IMR-90 (cell line): Measurements from ENCODE around the gene MRPL45. TPM values are rescaled to one million over a fixed set of nuclear protein-coding genes. Genes with fewer than 3 reads are reported as not detected.
A peak's percentile ranks its signal among the peaks of the same experiment; 100 is the strongest.

Source experiments
- ATAC-seq: fragments of 200-7000 bp; cut with Tn5 transposase; 2 replicates; pipeline ENCODE4 v1.9.1; 2020; ENCODE audit warnings: low read depth, mild to moderate bottlenecking, moderate library complexity
- BruUV-seq: library from RNA; stranded (reverse); fragments of 400-500 nt; replicated peaks from 2 replicates; lab custom pipeline; 2021; lab: Mats Ljungman, UMichigan
- CTCF ChIA-PET: fragments of 300-600 bp; formaldehyde crosslinking; extraction: SDS; loops from one replicate; lab custom pipeline; 2021; ENCODE audit warnings: antibody characterized with exemption; lab: Yijun Ruan, JAX
- POLR2A ChIA-PET: fragments of 300-600 bp; sonication (Branson Sonifier 250); formaldehyde crosslinking; loops from one replicate; lab custom pipeline; 2022; ENCODE audit warnings: antibody characterized with exemption; ENCODE audit not compliant: unreplicated experiment; lab: Charles Lee
- DNase-seq: peaks from one replicate; pipeline ENCODE4 v3.0.0; 2013
- H2AFZ ChIP-seq: replicated peaks from 2 replicates; pipeline ENCODE3; 2013; ENCODE audit warnings: low read length, mild to moderate bottlenecking; ENCODE audit not compliant: poor library complexity
- H2AK5ac ChIP-seq: 2 replicates; pipeline ENCODE4 v1.6.1; 2013; ENCODE audit warnings: low read depth, low read length, inconsistent platforms
- H2AK9ac ChIP-seq: replicated peaks from 2 replicates; pipeline ENCODE3; 2013; ENCODE audit warnings: mild to moderate bottlenecking, low read depth, low read length, moderate library complexity; ENCODE audit not compliant: poor library complexity
- H2BK120ac ChIP-seq: 2 replicates; pipeline ENCODE4 v1.6.1; 2013; ENCODE audit warnings: low read depth, low read length, inconsistent platforms
- H2BK15ac ChIP-seq: 3 replicates; pipeline ENCODE4 v1.6.1; 2013; ENCODE audit warnings: low read depth, low read length, inconsistent platforms
- H2BK20ac ChIP-seq: 2 replicates; pipeline ENCODE4 v1.6.1; 2013; ENCODE audit warnings: low read depth, mild to moderate bottlenecking, inconsistent platforms, low read length, moderate library complexity
- H2BK5ac ChIP-seq: 2 replicates; pipeline ENCODE4 v1.6.1; 2013; ENCODE audit warnings: mild to moderate bottlenecking, low read depth, low read length, inconsistent platforms; ENCODE audit not compliant: poor library complexity, severe bottlenecking
- H3K14ac ChIP-seq: replicated peaks from 2 replicates; pipeline ENCODE4 v1.6.1; 2013; ENCODE audit warnings: low read depth, low read length, inconsistent platforms
- H3K18ac ChIP-seq: 2 replicates; pipeline ENCODE4 v1.6.1; 2013; ENCODE audit warnings: low read depth, low read length, control low read depth
- H3K23ac ChIP-seq: 2 replicates; pipeline ENCODE4 v1.6.1; 2013; ENCODE audit warnings: low read depth, low read length, inconsistent platforms
- H3K27ac ChIP-seq: 2 replicates; pipeline ENCODE4 v1.5.1; 2013; ENCODE audit warnings: mild to moderate bottlenecking, control low read depth, low read length; ENCODE audit not compliant: insufficient read depth
- H3K27me3 ChIP-seq: 2 replicates; pipeline ENCODE4 v1.6.1; 2013; ENCODE audit warnings: low read length; ENCODE audit not compliant: control insufficient read depth, insufficient read depth
- H3K36me3 ChIP-seq: 2 replicates; pipeline ENCODE4 v1.6.1; 2013; ENCODE audit warnings: low read length, mixed read lengths; ENCODE audit not compliant: control insufficient read depth, insufficient read depth
- H3K4ac ChIP-seq: 2 replicates; pipeline ENCODE4 v1.6.1; 2013; ENCODE audit warnings: low read depth, low read length, inconsistent platforms
- H3K4me1 ChIP-seq: 2 replicates; pipeline ENCODE4 v1.6.1; 2013; ENCODE audit warnings: low read length, mixed read lengths; ENCODE audit not compliant: control insufficient read depth, insufficient read depth
- H3K4me2 ChIP-seq: 2 replicates; pipeline ENCODE4 v1.6.1; 2013; ENCODE audit warnings: low read depth, mild to moderate bottlenecking, control low read depth, low read length, moderate library complexity
- H3K4me3 ChIP-seq: 2 replicates; pipeline ENCODE4 v1.5.1; 2013; ENCODE audit warnings: low read depth, mild to moderate bottlenecking, control low read depth, low read length, moderate library complexity; ENCODE audit not compliant: insufficient read depth
- H3K56ac ChIP-seq: 2 replicates; pipeline ENCODE4 v1.6.1; 2013; ENCODE audit warnings: low read length, inconsistent platforms; ENCODE audit not compliant: insufficient read depth; ENCODE audit errors: extremely low read depth
- H3K79me1 ChIP-seq, 2 experiments: 2 replicates each; pipeline ENCODE4 v1.6.1; 2013; ENCODE audit warnings: low read length in 2 of 2, inconsistent platforms in 1 of 2, low read depth in 1 of 2
- H3K9ac ChIP-seq: 2 replicates; pipeline ENCODE4 v1.6.1; 2013; ENCODE audit warnings: low read depth, low read length, control low read depth
- H3K9me1 ChIP-seq: 2 replicates; pipeline ENCODE4 v1.6.1; 2013; ENCODE audit warnings: low read length, inconsistent platforms; ENCODE audit not compliant: insufficient read depth
- H3K9me3 ChIP-seq: 2 replicates; pipeline ENCODE4 v1.6.1; 2013; ENCODE audit warnings: low read length; ENCODE audit not compliant: control insufficient read depth, insufficient read depth
- H4K20me1 ChIP-seq: 2 replicates; pipeline ENCODE4 v1.6.1; 2013; ENCODE audit warnings: low read length, inconsistent platforms; ENCODE audit not compliant: insufficient read depth
- H4K5ac ChIP-seq: 2 replicates; pipeline ENCODE4 v1.6.1; 2013; ENCODE audit warnings: mild to moderate bottlenecking, low read depth, low read length, control low read depth
- H4K8ac ChIP-seq, 2 experiments: 2 replicates each; pipeline ENCODE4 v1.6.1; 2013; ENCODE audit warnings: low read depth in 2 of 2, low read length in 2 of 2, control low read depth in 1 of 2, inconsistent platforms in 1 of 2
- H4K91ac ChIP-seq: 2 replicates; pipeline ENCODE4 v1.6.1; 2013; ENCODE audit warnings: low read depth, low read length, inconsistent platforms; ENCODE audit not compliant: insufficient read depth
- BHLHE40 ChIP-seq: fragments of 150-350 bp; IDR thresholded peaks from 2 replicates; pipeline ENCODE4 v1.6.1; 2016; ENCODE audit warnings: mild to moderate bottlenecking, low read depth, low read length
- CEBPB ChIP-seq: IDR thresholded peaks from 2 replicates; pipeline ENCODE4 v1.6.1; 2012; ENCODE audit warnings: low read depth, low read length, improper control_type of control experiment
- CTCF ChIP-seq: conservative IDR thresholded peaks from 2 replicates; pipeline ENCODE4 v1.5.1; 2012; ENCODE audit warnings: mild to moderate bottlenecking, low read depth, low read length, improper control_type of control experiment
- ELK1 ChIP-seq: fragments of 150-350 bp; IDR thresholded peaks from 2 replicates; pipeline ENCODE4 v1.6.1; 2016; ENCODE audit warnings: low read depth, mild to moderate bottlenecking, low read length, moderate library complexity, borderline replicate concordance
- FOS ChIP-seq: fragments of 150-350 bp; IDR thresholded peaks from 2 replicates; pipeline ENCODE4 v1.6.1; 2016; ENCODE audit warnings: low read depth, low read length
- MAZ ChIP-seq: IDR thresholded peaks from 2 replicates; pipeline ENCODE4 v1.6.1; 2012; ENCODE audit warnings: low read depth, mild to moderate bottlenecking, low read length, improper control_type of control experiment, moderate library complexity, borderline replicate concordance
- MXI1 ChIP-seq: IDR thresholded peaks from 2 replicates; pipeline ENCODE4 v1.6.1; 2012; ENCODE audit warnings: low read depth, mild to moderate bottlenecking, low read length, moderate library complexity, borderline replicate concordance
- NFE2L2 ChIP-seq: fragments of 150-350 bp; IDR thresholded peaks from 2 replicates; pipeline ENCODE4 v1.6.1; 2016; ENCODE audit warnings: low read depth, mild to moderate bottlenecking, low read length
- POLR2A ChIP-seq: IDR thresholded peaks from 2 replicates; pipeline ENCODE4 v1.6.1; 2012; ENCODE audit warnings: mild to moderate bottlenecking, low read depth, low read length
- RAD21 ChIP-seq: IDR thresholded peaks from 2 replicates; pipeline ENCODE4 v1.6.1; 2012; ENCODE audit warnings: low read length, improper control_type of control experiment
- RFX5 ChIP-seq: IDR thresholded peaks from 2 replicates; pipeline ENCODE4 v1.8.0; 2012; ENCODE audit warnings: low read depth, mild to moderate bottlenecking, low read length, moderate library complexity
- SMC3 ChIP-seq: fragments of 150-350 bp; IDR thresholded peaks from 2 replicates; pipeline ENCODE4 v1.6.1; 2016; ENCODE audit warnings: low read depth, mild to moderate bottlenecking, antibody characterized with exemption, low read length, moderate library complexity
- WGBS, 2 experiments: methylation state at CpG; one replicate each; pipeline versions ENCODE4 v1.1.5 to v1.1.7; 2013; ENCODE audit warnings: missing lambda C conversion rate in 2 of 2; ENCODE audit not compliant: insufficient read length in 1 of 2; ENCODE audit errors: extremely low coverage in 2 of 2; 5-methylcytosine and 5-hydroxymethylcytosine counted together
- dilution Hi-C: fragments of 300-500 bp; cut with HindIII; formaldehyde crosslinking; loops from one replicate; pipeline ENCODE4 v1.14.3; 2018; ENCODE audit warnings: low sequenced_read_pairs; ENCODE audit not compliant: unreplicated experiment
- in situ Hi-C: fragments of 300-500 bp; cut with MboI; formaldehyde crosslinking; loops from 3 replicates; pipeline ENCODE4 v1.14.3; 2019; ENCODE audit warnings: low sequenced_read_pairs, inconsistent platforms, mixed read lengths
- intact Hi-C: fragments of 100-400 bp; cut with micrococcal nuclease; formaldehyde crosslinking; loops from 2 replicates; pipeline ENCODE4 v1.10.0; 2022
- polyA plus RNA-seq, 3 experiments: library from polyadenylated mRNA; depleted of rRNA; stranded (reverse); fragments of >200 nt; gene quantifications; 2 replicates each; pipeline ENCODE4 v1.2.3, GENCODE V29; 2012; ENCODE audit warnings: low replicate concordance in 1 of 3
- total RNA-seq: library from RNA; depleted of rRNA; stranded (reverse); fragments of >200 nt; gene quantifications from 2 replicates; pipeline ENCODE4 v1.2.3, GENCODE V29; 2012

MRPL45 gene
- total and polyA plus RNA-seq, 2 of the 4 experiments (the other 2 are of a cell fraction), result 39.6 to 46.8 TPM

- H2BK120ac ChIP-seq, result no peak overlapping the region
- no peak overlapping the region for H3K9ac ChIP-seq
- H2BK20ac ChIP-seq, result no peak overlapping the region
- H4K20me1 ChIP-seq, result no peaks in the 10 kb centered on the region
- H3K4me1 ChIP-seq, result peaks cover 7% of the 10 kb centered on the region
- ChIA-PET CTCF (no interaction called here), POLR2A (no interaction called here)
- H3K18ac ChIP-seq, result no peak overlapping the region
- TF ChIP-seq CTCF (no peak), BHLHE40 (no peak), POLR2A (no peak), RAD21 (no peak), RFX5 (no peak), ELK1 (no peak), MAZ (no peak), MXI1 (no peak), SMC3 (no peak), CEBPB (no peak), NFE2L2 (no peak), FOS (no peak)
- no peaks in the 10 kb centered on the region for H3K9me1 ChIP-seq
- no peak overlapping the region for H4K5ac ChIP-seq
- H2AK5ac ChIP-seq, result no peak overlapping the region
- WGBS, 2 experiments, result 75% methylated on average over 1 of the region's 1 CpG; no CpG with 5 or more reads in 1 of the 2 experiments
- H2BK15ac ChIP-seq, result no peak overlapping the region
- H3K14ac ChIP-seq, result no peak overlapping the region
- H2AK9ac ChIP-seq, result no peak overlapping the region
- no peak overlapping the region for H3K4ac ChIP-seq
- BruUV-seq, result no TSS peak
- no peaks in the 10 kb centered on the region for H3K9me3 ChIP-seq
- H3K27me3 ChIP-seq, result peaks cover 36% of the 10 kb centered on the region
- no peak overlapping the region for H2BK5ac ChIP-seq
- dilution Hi-C loops, result no loop called here
- H3K79me1 ChIP-seq, result no peaks in the 10 kb centered on the region
- no peak overlapping the region for H4K8ac ChIP-seq
- intact Hi-C loops, result no loop called here
- in situ Hi-C loops, result no loop called here
- no peak overlapping the region for H3K56ac ChIP-seq
- peaks cover 2% of the 10 kb centered on the region; the same call in 1 of the 2 replicates for H3K36me3 ChIP-seq
- no peak overlapping the region for H3K4me2 ChIP-seq
- H3K23ac ChIP-seq, result no peak overlapping the region
- ATAC-seq (peak; percentile 8; the same call in 1 of the 2 replicates), DNase-seq (no peak)
- H4K91ac ChIP-seq, result no peak overlapping the region
- H3K4me3 ChIP-seq, result no peak overlapping the region
- no peak overlapping the region for H3K27ac ChIP-seq
- H2AFZ ChIP-seq, result no peak overlapping the region
Measured at GRCh38 chr17:38327936-38328335, 31.0 kb downstream of the MRPL45 start.
